Activated CD8-positive, alpha-beta memory T cell treated with anti-CD3 and anti-CD28 coated beads, Interleukin-2, amount 50 U/mL, for 24 hours (primary cell): ENCODE measurements around the gene PRKCH.

Experiments used
- DNase-seq: peaks from one replicate; pipeline ENCODE4 v3.0.0-alpha.2; 2020; ENCODE audit errors: extremely low read depth

The PRKCH gene

DNA sequence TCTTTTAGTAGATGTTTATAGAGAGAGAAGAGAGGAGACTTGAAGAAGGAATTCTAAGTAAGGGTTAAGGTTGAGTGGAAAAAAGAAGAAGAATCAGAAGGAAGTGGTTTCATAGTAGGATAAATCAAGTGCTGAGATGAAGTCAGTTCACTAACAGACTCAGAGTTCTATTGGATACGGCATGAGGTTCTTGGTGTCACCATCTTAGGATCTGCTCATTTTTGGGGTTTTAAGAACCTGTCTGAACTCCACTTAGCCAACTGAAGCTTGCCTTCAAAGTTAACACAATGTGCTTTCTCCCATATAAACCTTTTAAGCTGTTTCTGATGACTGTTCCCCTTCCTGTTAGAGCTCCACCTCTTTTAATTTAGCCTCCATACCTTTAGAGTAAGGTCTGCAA, 152.6 kb downstream of the PRKCH start:
- DNase-seq = no peak

DNA sequence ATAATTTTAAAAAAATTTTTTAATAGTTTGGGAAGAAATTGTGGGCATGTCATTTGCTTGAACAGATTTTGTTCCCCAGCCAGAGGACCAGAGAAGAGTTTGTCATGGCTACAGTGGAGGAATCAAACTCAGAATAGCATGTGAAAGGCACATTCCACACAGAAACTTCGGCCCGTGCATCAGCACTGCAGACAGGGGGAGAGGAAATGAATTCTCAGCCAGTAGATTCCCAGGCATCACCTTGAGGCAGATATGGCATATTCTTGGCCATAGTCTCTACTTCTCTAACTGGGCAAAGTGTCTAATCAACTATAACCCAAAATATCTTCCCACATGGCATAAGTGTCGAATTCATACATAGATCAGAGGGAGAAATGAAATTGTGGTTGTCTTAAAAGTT, 153.3 kb downstream of the PRKCH start:
- DNase-seq = no peak

DNA sequence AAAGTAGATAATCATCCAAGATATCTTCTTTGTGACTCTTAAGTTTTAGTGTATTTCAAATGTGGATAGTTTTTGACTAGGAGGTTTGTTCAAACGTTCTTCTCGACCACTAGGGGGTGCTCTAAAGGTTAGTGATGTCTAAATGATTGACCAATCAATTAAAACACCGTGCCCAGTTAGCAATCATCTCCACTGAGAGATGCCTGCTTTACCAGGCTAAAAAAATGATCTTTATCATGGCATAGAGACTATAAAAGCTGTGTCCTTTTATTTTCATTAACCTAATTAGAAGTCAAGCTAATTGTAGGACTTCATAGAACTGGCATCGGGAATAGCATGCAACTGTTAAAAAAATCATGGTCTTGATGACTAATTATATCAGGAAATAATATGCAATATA, 153.9 kb downstream of the PRKCH start:
- DNase-seq = no peak

- no peak for DNase-seq
Measured at GRCh38 chr14:61476105-61476753, 154.8 kb downstream of the PRKCH start.

DNA sequence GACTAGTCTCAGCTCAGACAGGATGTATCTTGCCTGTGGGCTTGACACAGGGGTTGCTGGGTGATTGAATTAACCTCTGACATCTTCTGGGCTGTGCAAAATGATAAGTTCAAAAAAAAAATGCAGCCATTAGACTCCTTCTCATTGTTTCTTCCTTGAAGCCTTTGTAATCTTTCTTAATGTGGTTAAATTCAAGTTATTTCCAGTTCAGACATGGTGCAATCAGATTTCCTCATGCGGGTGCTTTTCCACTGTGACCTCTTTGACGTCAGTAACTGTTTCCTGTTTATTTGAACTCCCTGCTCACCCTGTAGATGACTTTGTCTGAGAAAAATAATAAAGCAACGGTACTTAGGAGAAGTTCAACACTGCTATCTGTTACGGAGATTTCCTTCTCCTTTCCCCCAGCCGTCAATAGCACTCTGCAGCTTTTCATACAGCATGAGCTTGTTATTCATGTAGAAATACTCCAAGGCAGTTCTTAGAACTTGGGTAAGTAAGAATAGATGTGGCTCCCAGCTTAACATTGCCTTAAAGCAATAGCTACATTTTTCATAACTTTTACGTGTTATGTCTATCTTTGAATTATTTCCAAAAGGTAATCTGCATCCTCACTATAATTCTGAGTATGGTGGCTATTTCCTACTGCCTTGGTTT, 155.5 kb downstream of the PRKCH start:
- no peak for DNase-seq

DNA sequence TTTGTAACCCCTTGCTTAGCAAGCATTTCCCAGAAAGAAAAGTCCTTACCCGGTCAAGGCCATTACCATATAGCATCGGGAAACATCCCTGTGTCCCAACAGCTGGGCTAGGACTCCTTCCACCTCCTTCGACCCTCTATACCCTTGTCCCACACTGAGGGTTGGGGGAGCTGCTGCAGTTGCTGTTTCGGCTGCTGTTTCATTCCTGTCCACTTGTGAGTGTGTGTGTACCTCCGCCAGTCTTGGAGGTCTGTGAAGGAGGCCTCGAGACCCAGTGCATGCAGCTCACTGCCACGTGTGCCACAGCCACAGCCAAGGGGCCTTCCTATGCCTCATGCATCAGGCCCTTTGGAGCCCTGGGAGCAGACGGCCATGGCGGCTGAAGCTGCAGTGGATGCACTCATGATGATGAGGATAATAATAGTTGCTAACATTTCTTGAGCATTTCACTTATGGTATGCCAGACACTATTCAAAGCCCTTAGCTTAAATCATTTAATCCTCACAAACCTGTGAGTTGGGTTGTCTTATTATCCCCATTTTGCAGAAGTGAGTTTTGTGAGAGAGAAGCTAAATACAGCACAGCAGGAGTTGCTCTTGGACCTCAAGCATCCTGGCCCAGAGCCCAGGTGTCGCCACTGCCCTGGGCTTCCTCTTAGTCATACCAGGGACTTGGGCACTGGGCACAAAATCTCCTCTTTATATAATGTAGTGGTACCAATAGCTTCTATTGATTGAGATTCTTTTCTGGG, 156.5 kb downstream of the PRKCH start:
- no peak for DNase-seq

GRCh38 chr14:61478971-61479473, 157.6 kb downstream of the PRKCH start:
- no peak for DNase-seq

DNA sequence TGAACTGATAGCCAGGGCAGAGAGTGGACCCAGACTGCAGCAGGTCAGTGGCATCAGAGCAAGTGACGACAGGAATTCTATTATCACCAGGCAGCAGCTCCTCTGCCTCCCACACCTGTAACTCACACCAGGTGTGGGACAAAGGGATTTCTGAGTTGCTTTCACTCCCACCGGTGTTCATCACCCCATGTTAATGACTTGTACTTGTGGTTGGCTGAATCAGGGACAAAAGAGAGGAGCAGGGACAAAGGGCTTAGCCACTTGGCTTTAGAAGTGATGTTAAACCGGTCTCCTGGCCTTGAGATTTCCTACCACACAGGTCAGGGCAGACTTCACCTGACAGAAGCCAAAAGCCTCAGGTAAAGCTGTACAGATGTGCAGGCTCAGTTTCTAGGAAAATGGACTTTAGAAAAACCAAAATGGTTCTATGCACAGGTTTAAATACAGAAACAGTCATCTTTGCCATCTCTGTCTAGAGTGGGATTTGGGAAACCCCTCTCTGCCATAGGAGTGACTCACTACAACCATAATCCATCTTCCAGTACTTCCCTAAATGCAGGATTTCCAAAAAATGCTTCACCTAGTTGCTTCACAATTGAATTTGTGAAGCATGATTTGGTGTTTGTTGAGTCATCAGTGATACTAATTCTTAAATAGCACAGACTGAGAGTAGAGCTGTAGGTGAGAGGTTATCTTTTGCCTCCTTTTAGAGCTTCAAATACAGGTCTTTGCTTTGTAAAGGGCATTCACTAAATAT, 158.5 kb downstream of the PRKCH start:
- no peak for DNase-seq

DNA sequence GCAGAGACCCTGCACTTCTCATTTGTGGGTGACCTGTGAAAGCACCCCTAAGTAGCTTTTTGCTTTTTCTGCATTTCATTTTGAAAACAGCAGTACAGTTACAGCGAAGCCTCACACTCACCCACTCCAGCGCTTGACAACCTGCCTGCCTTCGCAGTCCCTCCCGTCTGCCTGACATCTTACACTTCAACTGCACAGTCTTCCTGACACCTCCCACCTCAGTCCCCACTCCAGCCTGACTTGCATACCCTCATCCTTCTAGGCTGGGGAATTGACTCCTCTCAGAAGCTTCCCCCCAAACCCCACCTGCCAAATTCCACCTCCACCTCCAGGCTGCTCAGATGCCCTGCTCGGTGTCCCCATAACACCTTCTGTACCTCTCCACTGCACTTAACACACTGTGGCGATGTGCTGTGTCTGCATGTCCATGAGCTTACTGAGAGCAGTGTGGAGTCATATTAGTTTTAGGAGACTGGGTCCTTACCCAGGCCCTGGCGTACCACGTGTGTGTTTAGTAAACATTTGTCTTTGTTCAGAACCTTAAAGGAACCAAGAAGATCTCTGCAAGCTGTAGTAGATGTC, 159.4 kb downstream of the PRKCH start:
- no peak for DNase-seq

DNA sequence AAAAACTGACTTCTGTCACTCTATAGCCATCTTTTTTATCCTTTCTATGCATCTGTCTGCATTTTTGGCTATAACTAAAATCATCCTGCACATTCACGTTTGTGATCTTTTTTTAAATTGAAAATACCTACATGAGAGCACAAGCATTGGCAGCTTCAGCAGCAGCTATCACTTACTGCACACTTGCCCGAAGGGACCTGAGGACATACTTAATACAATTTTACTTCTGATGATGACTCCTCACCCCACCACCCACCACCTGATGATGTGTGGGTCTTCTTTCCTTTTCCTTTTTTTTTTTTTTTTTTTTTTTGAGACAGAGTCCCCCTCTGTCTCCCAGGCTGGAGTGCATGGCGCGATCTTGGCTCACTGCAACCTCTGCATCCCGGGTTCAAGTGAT, 160.3 kb downstream of the PRKCH start:
- DNase-seq = no peak

- DNase-seq = no peak
Measured at GRCh38 chr14:61482348-61483206, 161.2 kb downstream of the PRKCH start.

DNA sequence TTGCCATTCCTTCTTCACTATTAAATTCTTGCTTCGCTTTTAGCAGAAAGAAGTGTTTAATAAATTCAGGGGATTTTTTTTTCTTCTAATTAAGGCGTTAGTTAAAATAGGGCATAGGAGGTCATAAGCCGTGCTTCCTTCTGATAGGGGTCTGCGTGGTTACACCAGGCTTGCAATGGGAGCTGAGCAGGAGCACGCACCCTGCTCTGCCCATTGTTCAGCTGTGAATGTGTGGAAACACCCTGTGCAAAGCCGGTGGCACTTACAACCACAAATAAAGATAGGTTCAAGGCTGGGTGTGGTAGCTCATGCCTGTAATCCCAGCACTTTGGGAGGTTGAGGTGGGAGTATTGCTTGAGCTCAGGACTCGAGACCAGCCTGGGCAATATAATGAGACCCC, 162.1 kb downstream of the PRKCH start:
- no peak for DNase-seq

- DNase-seq = no peak
Measured at GRCh38 chr14:61484031-61484430, 162.7 kb downstream of the PRKCH start.

- no peak for DNase-seq
Measured at GRCh38 chr14:61484826-61485584, 163.6 kb downstream of the PRKCH start.

GRCh38 chr14:61485661-61486060, 164.3 kb downstream of the PRKCH start:
- DNase-seq = no peak

DNA sequence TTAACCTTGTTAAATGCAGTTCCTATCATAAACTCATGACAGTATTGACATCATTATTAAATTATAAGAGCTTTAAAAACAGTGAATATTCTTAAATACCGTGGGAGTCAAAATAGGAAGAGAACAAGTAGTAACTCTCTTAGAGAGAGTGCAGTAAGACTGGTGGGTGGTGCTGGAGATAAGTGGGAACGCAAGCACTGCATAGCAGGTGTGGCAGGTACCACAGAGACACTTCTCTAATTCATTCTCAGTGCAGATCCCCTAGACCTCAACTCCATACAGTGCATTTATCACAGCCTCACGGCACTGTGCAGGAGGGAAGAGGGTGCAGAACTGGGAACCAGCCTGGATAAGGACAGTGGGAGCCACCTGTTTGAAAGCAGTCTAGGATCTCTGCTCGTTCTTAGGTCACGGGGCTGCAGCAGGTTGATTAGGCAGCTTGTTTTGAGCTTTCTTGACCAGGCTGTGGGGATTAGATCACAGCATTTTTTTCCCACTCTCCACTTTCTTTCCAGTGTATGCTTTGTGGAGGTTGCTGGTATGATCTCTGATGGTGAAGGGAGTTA, 165.6 kb downstream of the PRKCH start:
- DNase-seq = no peak

- DNase-seq = no peak
Measured at GRCh38 chr14:61488417-61489401, 167.3 kb downstream of the PRKCH start.

DNA sequence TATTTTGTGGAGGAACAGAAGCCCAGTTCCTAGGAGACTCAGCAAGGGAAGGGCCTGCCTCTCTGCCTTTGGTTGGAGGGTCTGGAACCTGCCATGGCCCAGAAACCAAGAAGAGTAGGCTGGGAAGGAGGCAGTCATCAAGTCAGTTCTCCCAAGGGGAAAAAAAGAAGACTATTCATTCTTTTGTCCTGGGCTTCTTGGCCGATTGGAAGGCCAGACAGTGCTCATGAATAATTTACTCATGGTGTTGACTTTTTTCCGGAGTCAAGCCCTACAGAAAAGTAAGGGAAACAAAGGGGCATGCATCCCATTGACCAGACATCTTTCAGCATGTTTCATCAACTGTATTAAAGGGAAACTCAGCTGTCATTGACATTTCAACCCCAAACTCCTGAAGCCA, 168.1 kb downstream of the PRKCH start:
- DNase-seq = no peak

DNA sequence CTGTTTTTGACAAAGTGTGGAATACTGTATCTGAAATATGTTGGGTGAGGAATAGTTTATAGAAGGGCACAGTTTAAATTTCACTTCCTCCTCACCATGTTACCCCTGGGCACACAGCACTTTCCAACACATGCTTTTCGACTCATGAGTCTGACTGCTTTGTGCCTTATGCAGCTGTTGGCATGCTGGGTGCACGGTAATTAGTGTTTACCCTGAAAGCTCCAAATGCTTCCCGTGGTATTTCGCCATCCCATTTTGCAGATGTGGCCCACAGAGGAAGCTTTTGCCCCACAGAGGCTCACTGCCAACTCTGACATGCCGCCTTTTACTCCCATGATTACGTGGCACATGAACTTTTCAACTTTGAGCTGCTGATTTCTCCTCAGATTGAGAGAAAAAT, 168.6 kb downstream of the PRKCH start:
- no peak for DNase-seq
